Esophagus muscularis mucosa (tissue), 4 donors: Measurements from ENCODE around the gene TIE1.

Source experiments
- CTCF ChIP-seq, 3 experiments: fragments of 200-600 bp in 2 of 3; fragments of 450-650 bp in 1 of 3; sonication (generic) in 2 of 3; IDR thresholded peaks; one replicate each; pipeline ENCODE4 v1.5.1; 2017 to 2019; ENCODE audit warnings: antibody characterized with exemption in 3 of 3, mild to moderate bottlenecking in 2 of 3, moderate library complexity in 1 of 3
- EP300 ChIP-seq: sonication (generic); formaldehyde crosslinking; IDR thresholded peaks from one replicate; pipeline ENCODE4 v1.6.1; 2017; ENCODE audit warnings: antibody characterized with exemption
- POLR2A ChIP-seq: fragments of 450-650 bp; IDR thresholded peaks from one replicate; pipeline ENCODE4 v1.6.1; 2017; ENCODE audit warnings: antibody characterized with exemption, moderate library complexity, mild to moderate bottlenecking, low read depth
- POLR2AphosphoS5 ChIP-seq, 2 donors: sonication (generic); formaldehyde crosslinking; IDR thresholded peaks; one replicate each; pipeline ENCODE4 v1.6.1; 2017; ENCODE audit warnings: antibody characterized with exemption in 2 of 2

- TF ChIP-seq CTCF (IDR thresholded peaks at IDR 0.05) (no peak), POLR2A (no peak), POLR2AphosphoS5 (IDR thresholded peaks at IDR 0.05) (no peak), EP300 (no peak)
Measured at GRCh38 chr1:43279161-43279560, 21.6 kb upstream of the TIE1 start.
